Naive B cell (primary cell): ENCODE measurements around the gene LONP2. TPM values are rescaled to one million over a fixed set of nuclear protein-coding genes. Genes with fewer than 3 reads are reported as not detected.
"Not testable (repeated sequence)": the region's sequence is repeated elsewhere in the genome, so short reads cannot be mapped to it uniquely, and the experiment has no call there.

ENCODE experiments used
- ATAC-seq, 2 donors: fragments of 150-1000 bp; cut with Tn5 transposase; 2 replicates each; pipeline ENCODE4 v1.10.0; 2021; ENCODE audit warnings: low read depth in 2 of 2, mild to moderate bottlenecking in 2 of 2, moderate library complexity in 2 of 2
- DNase-seq: peaks from one replicate; pipeline ENCODE4 v3.0.0; 2022
- H3K27ac Mint-ChIP-seq, 6 donors: one replicate each; pipeline ENCODE4 v1.8.0; 2020 to 2022; ENCODE audit warnings: mild to moderate bottlenecking in 6 of 6, mixed read lengths in 6 of 6, moderate library complexity in 5 of 6, inconsistent platforms in 2 of 6
- H3K27me3 Mint-ChIP-seq, 3 donors: one replicate each; pipeline ENCODE4 v1.8.0; 2021 to 2022; ENCODE audit warnings: mixed read lengths in 3 of 3, mild to moderate bottlenecking in 1 of 3
- H3K36me3 Mint-ChIP-seq, 2 donors: one replicate each; pipeline ENCODE4 v1.8.0; 2020 to 2022; ENCODE audit warnings: mixed read lengths in 2 of 2, inconsistent platforms in 1 of 2, mild to moderate bottlenecking in 1 of 2
- H3K4me1 Mint-ChIP-seq, 3 donors: one replicate each; pipeline ENCODE4 v1.8.0; 2020 to 2022; ENCODE audit warnings: mixed read lengths in 3 of 3, inconsistent platforms in 1 of 3, mild to moderate bottlenecking in 1 of 3, moderate library complexity in 1 of 3
- H3K4me3 Mint-ChIP-seq, 8 donors: one replicate each; pipeline ENCODE4 v1.8.0; 2020 to 2022; ENCODE audit warnings: mild to moderate bottlenecking in 8 of 8, mixed read lengths in 8 of 8, moderate library complexity in 8 of 8, inconsistent platforms in 2 of 8
- H3K9me3 Mint-ChIP-seq, 7 donors: one replicate each; pipeline ENCODE4 v1.8.0; 2020 to 2022; ENCODE audit warnings: mixed read lengths in 7 of 7, mild to moderate bottlenecking in 5 of 7, inconsistent platforms in 2 of 7, moderate library complexity in 1 of 7
- polyA plus RNA-seq, 6 donors: library from polyadenylated mRNA; unstranded; fragments of 300-500 nt; fragmentation: Illumina TruSeq; gene quantifications; one replicate each; pipeline ENCODE4 v1.2.3, GENCODE V29; 2021; ENCODE audit warnings: low read depth in 6 of 6

Gene LONP2
- polyA plus RNA-seq, 6 donors from 2014 or later: 32.1 to 38.9 (median 34.8) TPM

- Mint-ChIP-seq H3K27me3 (no peaks in the 10 kb centered on the region), H3K4me3 (no peak overlapping the region), H3K36me3 (peaks cover 10 to 18% of the 10 kb centered on the region in 2 donors), H3K9me3 (no peaks in the 10 kb centered on the region), H3K27ac (peak overlapping the region in 1 of 6 donors; percentile 79), H3K4me1 (peaks cover 0 to 4% (median 0%) of the 10 kb centered on the region in 3 donors)
- ATAC-seq: no peak
- DNase-seq: no peak
Observed at GRCh38 chr16:48340054-48340453, 96.0 kb downstream of the LONP2 start.

DNA sequence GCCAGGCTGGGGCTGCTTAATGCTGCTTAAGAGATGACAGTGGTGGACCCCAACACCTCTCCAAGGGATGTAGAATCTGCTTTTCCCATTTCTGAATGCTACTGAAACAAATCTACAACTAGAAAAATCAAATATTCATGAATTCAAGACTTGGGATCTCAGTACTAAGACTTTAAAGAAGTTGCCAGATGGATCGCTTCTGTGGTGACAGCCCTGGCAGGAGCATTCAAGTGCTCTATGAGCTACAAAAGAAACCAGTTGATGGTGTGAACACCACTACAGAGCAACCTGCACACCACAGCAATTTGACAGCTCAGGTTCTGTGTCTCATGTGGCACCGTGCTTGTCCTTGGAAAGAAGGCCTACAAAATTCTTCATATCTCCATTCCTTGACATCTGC is 98.5 kb downstream of the LONP2 start:
- H3K4me1 Mint-ChIP-seq: peaks cover 0 to 10% (median 4%) of the 10 kb centered on the region in 3 donors
- no peaks in the 10 kb centered on the region for H3K27me3 Mint-ChIP-seq
- no peak for ATAC-seq
- peaks cover 10 to 18% of the 10 kb centered on the region in 2 donors for H3K36me3 Mint-ChIP-seq
- H3K4me3 Mint-ChIP-seq: no peak overlapping the region
- no peak overlapping the region for H3K27ac Mint-ChIP-seq
- no peaks in the 10 kb centered on the region for H3K9me3 Mint-ChIP-seq
- no peak for DNase-seq

GRCh38 chr16:48347191-48347865 is 103.2 kb downstream of the LONP2 start:
- peak in 1 of 2 donors; percentile 13 for ATAC-seq
- H3K4me3 Mint-ChIP-seq: no peak overlapping the region
- H3K4me1 Mint-ChIP-seq: peaks cover 0 to 10% (median 0%) of the 10 kb centered on the region in 3 donors
- H3K27me3 Mint-ChIP-seq: no peaks in the 10 kb centered on the region
- H3K9me3 Mint-ChIP-seq: no peaks in the 10 kb centered on the region
- peaks cover 0 to 4% of the 10 kb centered on the region in 2 donors for H3K36me3 Mint-ChIP-seq
- DNase-seq: no peak
- H3K27ac Mint-ChIP-seq: peak overlapping the region in 1 of 6 donors; percentile 65

DNA sequence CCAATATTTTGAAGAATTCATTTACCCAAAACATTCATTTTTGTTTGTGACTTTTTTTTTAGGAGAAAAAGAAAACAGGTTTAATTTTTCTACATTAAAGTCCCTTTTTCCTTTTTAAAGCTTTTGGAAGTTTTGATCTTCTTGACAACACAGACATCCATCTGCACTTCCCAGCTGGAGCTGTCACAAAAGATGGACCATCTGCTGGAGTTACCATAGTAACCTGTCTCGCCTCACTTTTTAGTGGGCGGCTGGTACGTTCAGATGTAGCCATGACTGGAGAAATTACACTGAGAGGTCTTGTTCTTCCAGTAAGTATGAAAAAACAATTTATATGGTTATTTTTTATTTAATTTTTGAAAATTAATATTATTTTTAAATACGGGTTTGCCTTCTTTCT is 103.9 kb downstream of the LONP2 start:
- peaks cover 0 to 4% of the 10 kb centered on the region in 2 donors for H3K36me3 Mint-ChIP-seq
- peaks cover 0 to 10% (median 0%) of the 10 kb centered on the region in 3 donors for H3K4me1 Mint-ChIP-seq
- no peak overlapping the region for H3K27ac Mint-ChIP-seq
- no peak overlapping the region for H3K4me3 Mint-ChIP-seq
- no peak for ATAC-seq
- H3K9me3 Mint-ChIP-seq: no peaks in the 10 kb centered on the region
- DNase-seq: no peak
- no peaks in the 10 kb centered on the region for H3K27me3 Mint-ChIP-seq

DNA sequence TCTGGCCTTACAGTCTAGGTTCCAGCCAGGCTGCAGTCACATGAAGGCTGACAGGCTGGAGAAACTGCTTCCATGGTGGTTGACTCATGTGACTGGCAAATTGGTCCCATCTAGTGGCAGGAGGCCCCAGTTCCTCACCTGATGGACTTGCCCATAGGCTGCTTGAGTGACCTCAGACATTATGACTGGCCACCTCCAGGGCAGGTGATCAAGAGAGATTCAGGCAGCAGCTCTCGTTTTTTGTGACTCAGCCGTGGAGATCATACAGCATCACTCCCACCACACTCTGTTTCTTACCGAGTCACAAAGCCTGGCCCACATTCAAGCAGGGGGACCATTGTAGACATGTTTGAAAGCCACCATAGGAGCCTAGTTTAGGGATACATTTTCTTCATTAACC is 106.6 kb downstream of the LONP2 start:
- Mint-ChIP-seq H3K36me3 (peaks cover 0 to 4% of the 10 kb centered on the region in 2 donors), H3K4me1 (peaks cover 0 to 20% (median 13%) of the 10 kb centered on the region in 3 donors), H3K9me3 (no peaks in the 10 kb centered on the region), H3K4me3 (no peak overlapping the region), H3K27ac (peak overlapping the region; percentile 20 to 88 (median 58)), H3K27me3 (no peaks in the 10 kb centered on the region)
- DNase-seq: no peak
- ATAC-seq: no peak

DNA sequence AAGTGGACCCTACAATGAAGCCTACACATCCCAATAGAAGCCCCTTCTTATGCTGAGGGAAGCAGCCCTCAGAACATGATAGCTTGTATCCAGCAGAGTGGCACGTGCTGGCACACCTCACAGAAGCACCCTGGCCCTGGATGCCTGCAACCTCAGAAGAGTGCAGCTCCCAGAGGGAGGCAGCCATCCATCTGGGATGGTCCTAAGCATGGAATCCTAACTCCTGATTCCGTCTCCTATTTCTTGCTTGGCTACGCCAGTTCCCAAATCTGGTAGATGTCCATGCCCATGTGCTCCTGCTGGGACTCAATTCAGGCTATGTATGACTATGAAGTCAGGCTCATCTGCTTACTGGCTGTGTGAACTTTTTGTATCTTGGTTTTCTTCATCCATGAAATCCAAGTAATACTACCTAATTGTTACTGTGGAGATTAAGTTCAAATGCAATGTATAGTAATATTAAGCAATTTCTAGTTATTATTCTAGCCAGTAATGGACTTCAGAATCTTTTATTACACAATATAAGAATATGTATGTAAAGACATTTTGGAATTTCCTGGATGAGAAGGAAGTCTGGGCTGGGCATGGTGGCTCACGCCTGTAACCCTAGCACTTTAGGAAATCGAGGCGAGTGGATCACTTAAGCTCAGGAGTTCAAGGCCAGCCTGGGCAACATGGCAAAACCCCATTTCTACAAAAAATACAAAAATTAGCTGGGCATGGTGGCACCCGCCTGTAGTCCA is 108.7 kb downstream of the LONP2 start:
- ATAC-seq: no peak
- Mint-ChIP-seq H3K27ac (peak overlapping the region in 3 of 6 donors; percentile 28 to 78 (median 68)), H3K9me3 (no peaks in the 10 kb centered on the region), H3K36me3 (peaks cover 0 to 8% of the 10 kb centered on the region in 2 donors), H3K4me1 (peaks cover 0 to 21% (median 20%) of the 10 kb centered on the region in 3 donors), H3K27me3 (no peaks in the 10 kb centered on the region), H3K4me3 (peak overlapping the region in 2 of 8 donors; percentile 30 to 33)
- DNase-seq: no peak

DNA sequence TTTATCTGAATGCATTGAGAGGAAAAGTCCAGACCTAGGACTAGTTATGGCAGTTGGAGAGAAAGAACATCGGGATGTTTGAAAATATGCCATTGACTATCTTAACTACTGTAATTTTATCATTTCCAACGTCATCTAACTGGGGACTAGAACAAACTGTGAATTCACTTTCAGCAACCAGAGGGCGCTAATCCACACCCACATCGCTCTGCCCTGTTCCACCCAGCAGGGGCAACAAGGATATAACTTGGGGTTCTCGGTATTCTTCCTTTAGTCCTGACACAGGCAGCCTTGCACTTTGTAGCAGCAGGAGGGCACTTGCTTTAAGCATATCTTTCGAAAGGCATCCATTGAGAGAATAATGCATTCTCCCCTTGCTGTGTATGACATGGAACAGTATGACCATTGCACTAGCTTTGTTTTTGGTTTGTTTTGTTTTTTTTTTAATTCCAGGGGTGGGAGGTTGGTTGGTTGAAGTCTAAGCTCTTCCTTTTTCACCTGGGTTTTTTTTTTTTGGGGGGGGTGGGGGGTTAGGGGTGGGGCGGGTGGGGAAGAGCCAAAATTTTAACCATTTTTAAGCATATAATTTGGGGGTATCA is 109.6 kb downstream of the LONP2 start:
- H3K27me3 Mint-ChIP-seq: no peaks in the 10 kb centered on the region
- H3K9me3 Mint-ChIP-seq: no peaks in the 10 kb centered on the region
- DNase-seq (peak; percentile 67), ATAC-seq (peak; percentile 95 to 96)
- peaks cover 0 to 10% of the 10 kb centered on the region in 2 donors for H3K36me3 Mint-ChIP-seq
- peak overlapping the region in 5 of 6 donors; percentile 11 to 83 (median 42) for H3K27ac Mint-ChIP-seq
- peak overlapping the region in 2 of 8 donors; percentile 5 to 32 for H3K4me3 Mint-ChIP-seq
- H3K4me1 Mint-ChIP-seq: peaks cover 0 to 24% (median 20%) of the 10 kb centered on the region in 3 donors

- ATAC-seq, DNase-seq, H3K4me3 Mint-ChIP-seq, H3K27me3 Mint-ChIP-seq, H3K9me3 Mint-ChIP-seq, H3K36me3 Mint-ChIP-seq: not testable (repeated sequence)
- peak overlapping the region in 1 of 6 donors; percentile 12 for H3K27ac Mint-ChIP-seq
- H3K4me1 Mint-ChIP-seq: peaks cover 0 to 24% (median 20%) of the 10 kb centered on the region in 3 donors
Observed at GRCh38 chr16:48354385-48354784, 110.3 kb downstream of the LONP2 start.

DNA sequence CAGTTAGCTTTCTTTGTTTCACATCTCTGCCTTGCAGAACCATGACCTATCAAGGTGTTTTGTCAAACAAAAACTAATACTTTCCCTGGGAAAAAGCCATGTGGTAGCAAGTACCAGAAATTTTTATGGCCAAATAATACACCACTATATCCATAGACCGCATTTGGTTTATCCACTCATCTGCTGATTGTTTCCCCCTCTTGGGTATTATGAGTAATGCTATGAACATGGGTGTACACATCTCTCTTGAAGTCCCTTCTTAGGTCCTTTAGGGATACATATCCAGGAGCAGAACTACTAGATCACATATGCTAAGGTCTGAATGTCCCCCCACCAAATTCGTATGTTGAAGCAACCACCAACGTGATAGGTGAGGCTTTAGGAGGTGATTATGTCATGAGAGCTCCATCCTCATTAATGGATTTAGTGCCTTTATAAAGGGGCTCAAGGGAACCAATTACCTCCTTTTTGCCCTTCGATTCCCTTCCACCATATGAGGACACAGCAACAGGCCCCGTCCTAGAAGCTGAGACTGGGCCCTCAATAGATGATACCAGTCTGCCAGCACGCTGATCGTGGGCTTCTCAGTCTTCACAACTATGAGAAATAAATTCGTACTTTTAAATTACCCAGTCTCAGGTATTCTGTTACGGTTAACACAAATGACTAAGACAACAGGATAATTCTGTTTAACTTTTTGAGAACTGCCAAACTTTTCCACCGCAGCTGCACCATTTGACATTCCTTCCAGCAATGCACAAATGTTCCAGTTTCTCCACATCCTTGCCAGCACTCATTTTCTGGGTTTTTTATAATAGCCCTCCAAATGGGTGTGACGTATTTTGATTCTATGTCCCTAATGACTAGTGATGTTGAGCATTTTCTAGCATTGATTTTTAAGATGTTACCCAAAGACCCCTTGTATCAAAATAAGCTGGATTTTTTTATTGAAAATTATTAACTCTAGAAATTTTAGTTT is 111.1 kb downstream of the LONP2 start:
- Mint-ChIP-seq H3K36me3 (peaks cover 0 to 6% of the 10 kb centered on the region in 2 donors), H3K4me3 (no peak overlapping the region)
- no peak for ATAC-seq

GRCh38 chr16:48356633-48357376 is 112.7 kb downstream of the LONP2 start:
- Mint-ChIP-seq H3K4me3 (no peak overlapping the region), H3K9me3 (no peaks in the 10 kb centered on the region), H3K4me1 (peaks cover 0 to 35% (median 30%) of the 10 kb centered on the region in 3 donors), H3K36me3 (peaks cover 0 to 6% of the 10 kb centered on the region in 2 donors), H3K27ac (peak overlapping the region in 3 of 6 donors; percentile 9 to 86 (median 18)), H3K27me3 (no peaks in the 10 kb centered on the region)
- no peak for ATAC-seq
- DNase-seq: no peak

More for the DNA sequence above, 111.1 kb downstream of the LONP2 start:
- H3K27ac Mint-ChIP-seq: peak overlapping the region in 2 of 6 donors; percentile 12 to 16
- H3K9me3 Mint-ChIP-seq: no peaks in the 10 kb centered on the region
- DNase-seq: no peak
- H3K27me3 Mint-ChIP-seq: no peaks in the 10 kb centered on the region
- peaks cover 0 to 24% (median 20%) of the 10 kb centered on the region in 3 donors for H3K4me1 Mint-ChIP-seq

GRCh38 chr16:48358419-48358818 is 114.3 kb downstream of the LONP2 start:
- no peaks in the 10 kb centered on the region for H3K27me3 Mint-ChIP-seq
- DNase-seq (no peak), ATAC-seq (no peak)
- no peak overlapping the region for H3K4me3 Mint-ChIP-seq
- H3K9me3 Mint-ChIP-seq: no peaks in the 10 kb centered on the region
- H3K4me1 Mint-ChIP-seq: peaks cover 5 to 41% (median 36%) of the 10 kb centered on the region in 3 donors
- H3K36me3 Mint-ChIP-seq: peaks cover 0 to 6% of the 10 kb centered on the region in 2 donors
- H3K27ac Mint-ChIP-seq: peak overlapping the region in 3 of 6 donors; percentile 22 to 56 (median 41)

DNA sequence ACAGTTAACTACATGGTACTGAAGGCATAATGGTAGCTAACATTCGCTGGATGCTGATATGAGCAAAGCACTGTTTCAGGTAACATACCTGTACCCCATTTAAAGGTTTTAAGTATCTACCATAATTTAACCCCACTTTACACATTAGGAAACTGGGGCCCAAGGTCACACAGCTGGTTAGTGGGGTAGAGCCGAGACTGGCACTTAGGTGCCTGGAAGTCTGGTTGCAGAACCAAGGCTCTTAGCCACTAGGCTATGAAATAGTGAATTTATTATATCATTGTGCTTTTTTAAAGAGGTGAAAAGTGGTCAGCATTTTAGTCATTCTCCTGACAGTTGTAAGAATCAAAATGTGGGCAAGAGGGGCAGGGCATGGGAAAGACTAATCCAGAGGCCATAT is 115.9 kb downstream of the LONP2 start:
- ATAC-seq (no peak), DNase-seq (no peak)
- no peaks in the 10 kb centered on the region for H3K27me3 Mint-ChIP-seq
- H3K4me3 Mint-ChIP-seq: no peak overlapping the region
- peaks cover 0 to 6% of the 10 kb centered on the region in 2 donors for H3K36me3 Mint-ChIP-seq
- peaks cover 11 to 46% (median 36%) of the 10 kb centered on the region in 3 donors for H3K4me1 Mint-ChIP-seq
- H3K27ac Mint-ChIP-seq: peak overlapping the region in 1 of 6 donors; percentile 64
- H3K9me3 Mint-ChIP-seq: no peaks in the 10 kb centered on the region
